IPS-18a (cell line): Measurements from ENCODE around the gene SPATS1.
A peak's percentile ranks its signal among the peaks of the same experiment; 100 is the strongest.

Source experiments
- H3K27ac ChIP-seq: one replicate; pipeline ENCODE4 v1.5.1; 2013; ENCODE audit warnings: low read length
- H3K27me3 ChIP-seq: one replicate; pipeline ENCODE4 v1.6.1; 2013; ENCODE audit warnings: mild to moderate bottlenecking, low read length; ENCODE audit not compliant: control insufficient read depth, insufficient read depth
- H3K36me3 ChIP-seq: one replicate; pipeline ENCODE4 v1.6.1; 2013; ENCODE audit warnings: low read depth, low read length; ENCODE audit not compliant: control insufficient read depth
- H3K4me1 ChIP-seq: one replicate; pipeline ENCODE4 v1.6.1; 2013; ENCODE audit warnings: low read depth, low read length; ENCODE audit not compliant: control insufficient read depth
- H3K4me3 ChIP-seq: one replicate; pipeline ENCODE4 v1.5.1; 2013; ENCODE audit warnings: low read length
- H3K9ac ChIP-seq: one replicate; pipeline ENCODE4 v1.6.1; 2013; ENCODE audit warnings: mild to moderate bottlenecking, low read length, moderate library complexity
- H3K9me3 ChIP-seq: one replicate; pipeline ENCODE4 v1.6.1; 2013; ENCODE audit warnings: low read depth, low read length; ENCODE audit not compliant: control insufficient read depth

SPATS1 gene

DNA sequence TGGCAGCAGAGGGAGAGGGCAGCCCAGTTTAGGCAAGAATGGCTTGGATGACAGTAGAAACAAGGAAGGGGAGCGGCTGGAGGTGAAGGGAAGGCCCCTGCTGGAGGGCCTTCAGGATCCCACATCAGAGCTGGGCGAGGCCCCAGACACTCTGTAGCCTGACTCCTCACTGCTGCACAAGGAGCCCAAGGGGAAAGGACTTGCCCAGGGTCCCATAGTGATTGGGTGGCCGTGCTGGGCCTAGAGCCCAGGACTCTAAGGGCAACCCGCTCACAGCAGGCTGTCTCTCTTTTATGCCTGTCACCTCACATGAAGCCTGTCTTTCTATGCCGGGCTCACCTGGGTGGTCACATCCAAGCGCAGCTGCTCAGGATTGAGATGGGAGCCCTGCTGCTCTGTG is 38.6 kb upstream of the SPATS1 start:
- H3K36me3 ChIP-seq: peaks cover 72% of the 10 kb centered on the region
- no peak overlapping the region for H3K27ac ChIP-seq
- H3K4me1 ChIP-seq: no peaks in the 10 kb centered on the region

DNA sequence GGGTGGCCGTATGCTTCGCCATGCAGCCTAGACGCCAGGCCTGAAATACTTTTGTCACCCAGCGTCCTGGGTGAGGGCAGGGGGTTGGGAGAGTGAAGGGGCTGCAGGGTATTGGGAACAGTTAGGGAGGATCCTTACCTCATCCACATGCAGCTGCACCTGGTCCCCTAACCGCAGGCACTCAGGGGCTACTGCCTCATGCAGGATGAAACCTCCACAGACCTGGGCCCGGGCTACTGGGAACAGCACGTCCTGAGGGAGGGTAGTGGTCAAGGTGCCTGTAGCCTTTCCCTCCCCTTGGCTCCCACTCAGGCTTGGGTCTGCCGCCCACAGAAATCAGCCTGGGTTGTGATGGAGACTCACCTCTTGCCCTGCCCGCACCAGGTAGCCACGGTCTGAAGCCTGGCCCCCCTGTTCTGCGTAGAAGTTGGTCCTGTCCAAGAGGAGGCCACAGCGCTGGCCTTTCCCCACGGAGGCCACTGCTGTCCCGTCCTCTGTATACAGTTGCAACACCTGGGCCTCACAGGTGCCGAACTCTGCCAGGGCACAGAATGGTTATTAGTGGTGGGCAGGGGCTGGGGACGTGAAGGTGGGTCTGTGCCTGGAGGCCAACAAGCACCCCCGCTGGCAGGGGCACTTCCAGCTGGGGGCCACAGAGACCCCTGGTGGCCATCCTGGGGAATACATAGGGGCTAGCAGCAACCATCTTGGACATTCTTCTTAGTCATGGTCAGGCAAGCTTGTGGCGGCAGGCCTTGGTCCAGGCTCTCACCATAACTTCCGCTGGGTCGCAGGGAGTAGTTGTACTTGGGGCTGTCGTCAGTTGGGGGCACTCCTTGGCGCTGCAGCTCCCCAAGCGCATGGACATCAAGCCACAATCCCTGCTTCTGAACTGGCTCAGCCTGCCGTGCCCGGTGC is 37.9 kb upstream of the SPATS1 start:
- Histone ChIP-seq H3K27ac (no peak overlapping the region), H3K9me3 (no peaks in the 10 kb centered on the region), H3K9ac (no peak overlapping the region), H3K36me3 (peaks cover 79% of the 10 kb centered on the region), H3K4me3 (no peak overlapping the region), H3K4me1 (no peaks in the 10 kb centered on the region), H3K27me3 (no peaks in the 10 kb centered on the region)

More for the DNA sequence above, 38.6 kb upstream of the SPATS1 start:
- Histone ChIP-seq H3K9me3 (no peaks in the 10 kb centered on the region), H3K9ac (no peak overlapping the region), H3K4me3 (no peak overlapping the region), H3K27me3 (peaks cover under 1% of the 10 kb centered on the region)

- Histone ChIP-seq H3K4me1 (no peaks in the 10 kb centered on the region), H3K9ac (no peak overlapping the region), H3K27ac (no peak overlapping the region), H3K4me3 (no peak overlapping the region), H3K36me3 (peaks cover 84% of the 10 kb centered on the region), H3K27me3 (no peaks in the 10 kb centered on the region), H3K9me3 (no peaks in the 10 kb centered on the region)
Observed at GRCh38 chr6:44305200-44305725, 37.2 kb upstream of the SPATS1 start.

DNA sequence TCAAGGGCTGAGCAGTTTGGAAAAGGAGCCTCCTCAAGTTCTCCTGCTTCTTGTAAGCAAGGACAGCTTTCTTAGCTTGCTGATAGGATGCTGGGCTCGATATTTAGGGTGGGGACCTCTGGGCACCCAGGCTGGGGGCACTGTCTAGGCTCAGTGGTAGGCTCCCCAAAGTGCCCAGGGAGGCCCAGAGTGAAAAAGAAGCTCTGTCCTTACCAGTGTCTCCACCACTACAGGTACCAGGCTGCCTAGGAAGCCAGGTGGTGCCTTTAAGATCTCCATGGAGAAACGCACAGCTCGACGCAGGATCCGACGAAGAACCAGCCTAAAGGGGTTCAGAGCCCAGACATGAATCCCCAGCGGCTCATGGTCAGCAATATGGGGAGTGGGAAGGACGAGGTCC is 35.7 kb upstream of the SPATS1 start:
- Histone ChIP-seq H3K27me3 (no peaks in the 10 kb centered on the region), H3K27ac (no peak overlapping the region), H3K9me3 (no peaks in the 10 kb centered on the region), H3K4me1 (no peaks in the 10 kb centered on the region), H3K9ac (no peak overlapping the region), H3K4me3 (no peak overlapping the region), H3K36me3 (peaks cover 85% of the 10 kb centered on the region)

DNA sequence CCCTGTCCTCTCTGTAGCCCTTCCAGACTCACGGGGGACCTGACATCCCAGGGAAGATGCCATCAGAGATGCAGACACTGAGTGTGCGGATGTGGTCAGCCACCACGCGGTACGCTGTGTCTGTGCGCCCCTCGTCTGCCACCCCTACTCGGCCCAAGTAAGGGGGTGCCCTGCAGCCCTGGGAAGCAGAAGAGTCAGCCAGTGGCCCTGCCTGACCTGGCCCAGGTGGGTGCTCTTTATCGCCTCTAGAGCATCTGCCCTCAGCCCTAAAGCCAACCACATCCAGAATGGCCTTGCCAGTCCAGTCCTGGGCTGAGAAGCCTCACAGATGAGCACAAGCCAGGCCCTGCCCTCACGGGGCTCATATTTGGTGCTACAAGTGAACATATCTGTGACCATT is 35.2 kb upstream of the SPATS1 start:
- Histone ChIP-seq H3K36me3 (peaks cover 82% of the 10 kb centered on the region), H3K4me1 (peaks cover 4% of the 10 kb centered on the region), H3K27me3 (no peaks in the 10 kb centered on the region), H3K27ac (no peak overlapping the region), H3K4me3 (no peak overlapping the region), H3K9me3 (no peaks in the 10 kb centered on the region), H3K9ac (no peak overlapping the region)

DNA sequence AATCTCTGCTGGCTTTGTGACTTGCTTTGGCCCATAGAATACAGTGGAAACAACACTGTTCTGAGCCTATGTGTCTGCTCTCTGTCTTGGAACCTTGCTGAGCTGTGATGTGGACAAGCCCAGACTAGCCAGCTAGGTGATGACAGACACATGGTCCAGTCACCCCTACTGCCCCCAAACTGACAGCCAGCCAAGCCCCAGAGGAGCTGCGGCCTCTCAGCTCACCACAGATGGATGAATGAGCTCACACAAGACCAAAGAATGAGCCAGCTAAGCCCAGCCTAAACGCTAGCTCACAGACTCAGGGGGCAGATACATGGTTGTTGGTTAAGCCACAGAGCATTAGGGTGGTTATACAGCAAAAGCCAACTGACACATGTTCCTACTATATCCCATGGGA is 33.4 kb upstream of the SPATS1 start:
- H3K9me3 ChIP-seq: no peaks in the 10 kb centered on the region
- no peak overlapping the region for H3K27ac ChIP-seq
- no peaks in the 10 kb centered on the region for H3K27me3 ChIP-seq
- H3K36me3 ChIP-seq: peaks cover 63% of the 10 kb centered on the region
- no peak overlapping the region for H3K4me3 ChIP-seq
- H3K4me1 ChIP-seq: peaks cover 6% of the 10 kb centered on the region
- H3K9ac ChIP-seq: no peak overlapping the region

GRCh38 chr6:44309631-44310030 is 32.8 kb upstream of the SPATS1 start:
- no peak overlapping the region for H3K4me3 ChIP-seq
- no peaks in the 10 kb centered on the region for H3K27me3 ChIP-seq
- H3K9ac ChIP-seq: no peak overlapping the region
- no peak overlapping the region for H3K27ac ChIP-seq
- peaks cover 58% of the 10 kb centered on the region for H3K36me3 ChIP-seq
- peaks cover 6% of the 10 kb centered on the region for H3K4me1 ChIP-seq
- no peaks in the 10 kb centered on the region for H3K9me3 ChIP-seq

- no peak overlapping the region for H3K27ac ChIP-seq
- no peaks in the 10 kb centered on the region for H3K27me3 ChIP-seq
- H3K9me3 ChIP-seq: no peaks in the 10 kb centered on the region
- H3K36me3 ChIP-seq: peaks cover 58% of the 10 kb centered on the region
- no peak overlapping the region for H3K9ac ChIP-seq
- H3K4me1 ChIP-seq: peaks cover 6% of the 10 kb centered on the region
- H3K4me3 ChIP-seq: no peak overlapping the region
Observed at GRCh38 chr6:44310241-44310640, 32.2 kb upstream of the SPATS1 start.

GRCh38 chr6:44311304-44311703 is 31.1 kb upstream of the SPATS1 start:
- no peak overlapping the region for H3K4me3 ChIP-seq
- H3K9ac ChIP-seq: no peak overlapping the region
- no peak overlapping the region for H3K27ac ChIP-seq
- H3K4me1 ChIP-seq: peaks cover 6% of the 10 kb centered on the region
- no peaks in the 10 kb centered on the region for H3K27me3 ChIP-seq
- peaks cover 49% of the 10 kb centered on the region for H3K36me3 ChIP-seq
- no peaks in the 10 kb centered on the region for H3K9me3 ChIP-seq

DNA sequence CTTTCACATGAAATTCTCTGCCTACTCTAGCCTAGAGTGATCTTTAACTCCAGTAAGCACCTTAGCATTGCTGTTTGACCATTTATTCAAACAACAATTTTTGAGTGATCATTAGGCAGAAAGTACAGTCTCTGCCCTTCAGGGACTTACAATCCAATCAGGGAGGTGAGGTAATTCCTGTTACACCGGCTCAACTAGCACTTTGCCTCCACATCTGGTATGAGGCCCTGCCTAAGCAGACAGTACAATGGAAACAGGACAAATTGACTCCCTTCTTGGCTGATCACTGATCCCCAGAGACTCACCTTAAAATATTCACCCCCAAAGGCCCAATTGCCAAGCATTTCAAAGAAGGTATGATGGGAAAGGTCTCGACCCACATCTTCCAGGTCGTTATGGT is 30.7 kb upstream of the SPATS1 start:
- H3K36me3 ChIP-seq: peaks cover 45% of the 10 kb centered on the region
- peak overlapping the region; percentile 92 for H3K4me3 ChIP-seq
- no peaks in the 10 kb centered on the region for H3K9me3 ChIP-seq
- H3K27ac ChIP-seq: no peak overlapping the region
- H3K4me1 ChIP-seq: peaks cover 6% of the 10 kb centered on the region
- H3K9ac ChIP-seq: no peak overlapping the region
- no peaks in the 10 kb centered on the region for H3K27me3 ChIP-seq

- H3K36me3 ChIP-seq: peaks cover 34% of the 10 kb centered on the region
- peaks cover 6% of the 10 kb centered on the region for H3K4me1 ChIP-seq
- peak within 1 kb of the TSS; percentile 88 for H3K9ac ChIP-seq
- H3K27ac ChIP-seq: peak within 1 kb of the TSS; percentile 82
- H3K27me3 ChIP-seq: no peaks in the 10 kb centered on the region
- H3K4me3 ChIP-seq: peak within 1 kb of the TSS; percentile 92
- H3K9me3 ChIP-seq: no peaks in the 10 kb centered on the region
Observed at GRCh38 chr6:44312901-44313788, 29.3 kb upstream of the SPATS1 start, which contains the start of gene AARS2. Gene AARS2, minus strand, starts transcription at chr6:44313347. Its CDS starts 24 bp downstream, at chr6:44313323.
